Transverse colon (tissue), 4 donors: ENCODE data around the gene OR10A2.

Experiments
- EP300 ChIP-seq: sonication (generic); formaldehyde crosslinking; IDR thresholded peaks from one replicate; pipeline ENCODE4 v1.6.1; 2017; ENCODE audit warnings: antibody characterized with exemption, low read depth
- POLR2A ChIP-seq: fragments of 450-650 bp; IDR thresholded peaks from one replicate; pipeline ENCODE4 v1.6.1; 2016; ENCODE audit warnings: antibody characterized with exemption, mild to moderate bottlenecking, moderate library complexity
- POLR2AphosphoS5 ChIP-seq, 3 donors: sonication (generic); formaldehyde crosslinking; IDR thresholded peaks; one replicate each; pipeline ENCODE4 v1.6.1; 2016; ENCODE audit warnings: antibody characterized with exemption in 3 of 3
- TF ChIP-seq, protein P1 (sequence below), 5 experiments: fragments of 200-600 bp in 3 of 5; fragments of 450-650 bp in 2 of 5; sonication (generic) in 3 of 5; IDR thresholded peaks; 1 replicate in 2 of 5; 2 replicates in 3 of 5; pipeline ENCODE4 v1.5.1; 2016 to 2017; ENCODE audit warnings: antibody characterized with exemption in 5 of 5, inconsistent platforms in 3 of 5, mild to moderate bottlenecking in 2 of 5, moderate library complexity in 1 of 5

DNA sequence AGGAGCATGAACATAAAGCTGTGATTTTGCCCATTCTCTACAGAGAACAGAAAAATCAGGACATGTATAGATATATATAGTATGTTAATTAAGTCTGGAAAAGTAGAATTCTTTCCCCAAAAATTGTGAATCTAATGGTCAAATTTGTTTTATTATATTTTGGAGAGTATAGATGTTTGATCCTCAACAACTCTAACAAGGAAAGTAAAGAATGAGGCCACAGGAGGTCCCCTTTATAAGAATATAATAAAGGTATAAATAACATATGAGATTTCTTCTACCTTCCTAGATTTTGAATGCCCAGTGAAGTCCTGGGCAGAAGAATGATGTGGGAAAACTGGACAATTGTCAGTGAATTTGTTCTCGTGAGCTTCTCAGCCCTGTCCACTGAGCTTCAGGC is 13.5 kb downstream of the OR10A2 start, which contains the start of gene OR10A4:
- TF ChIP-seq, protein P1, sequence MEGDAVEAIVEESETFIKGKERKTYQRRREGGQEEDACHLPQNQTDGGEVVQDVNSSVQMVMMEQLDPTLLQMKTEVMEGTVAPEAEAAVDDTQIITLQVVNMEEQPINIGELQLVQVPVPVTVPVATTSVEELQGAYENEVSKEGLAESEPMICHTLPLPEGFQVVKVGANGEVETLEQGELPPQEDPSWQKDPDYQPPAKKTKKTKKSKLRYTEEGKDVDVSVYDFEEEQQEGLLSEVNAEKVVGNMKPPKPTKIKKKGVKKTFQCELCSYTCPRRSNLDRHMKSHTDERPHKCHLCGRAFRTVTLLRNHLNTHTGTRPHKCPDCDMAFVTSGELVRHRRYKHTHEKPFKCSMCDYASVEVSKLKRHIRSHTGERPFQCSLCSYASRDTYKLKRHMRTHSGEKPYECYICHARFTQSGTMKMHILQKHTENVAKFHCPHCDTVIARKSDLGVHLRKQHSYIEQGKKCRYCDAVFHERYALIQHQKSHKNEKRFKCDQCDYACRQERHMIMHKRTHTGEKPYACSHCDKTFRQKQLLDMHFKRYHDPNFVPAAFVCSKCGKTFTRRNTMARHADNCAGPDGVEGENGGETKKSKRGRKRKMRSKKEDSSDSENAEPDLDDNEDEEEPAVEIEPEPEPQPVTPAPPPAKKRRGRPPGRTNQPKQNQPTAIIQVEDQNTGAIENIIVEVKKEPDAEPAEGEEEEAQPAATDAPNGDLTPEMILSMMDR (IDR thresholded peaks at IDR 0.05): no peak
- TF ChIP-seq POLR2AphosphoS5 (IDR thresholded peaks at IDR 0.05) (no peak), POLR2A (no peak), EP300 (no peak)
